ENCODE data around the gene OPN4. TPM values are rescaled to one million over a fixed set of nuclear protein-coding genes. Genes with fewer than 3 reads are reported as not detected.
A peak's percentile ranks its signal among the peaks of the same experiment; 100 is the strongest.

The OPN4 gene
- total RNA-seq, 1 donor from 2014 or later, result not detected

GRCh38 chr10:86692664-86693063, 38.3 kb downstream of the OPN4 start:
- no peak for DNase-seq (ENCODE audit: low spot score)
- no peak for TF ChIP-seq CTCF (IDR thresholded peaks at IDR 0.05)
- no peak overlapping the region for H3K4me3 Mint-ChIP-seq (ENCODE audit: unreplicated experiment)
- H3K4me1 Mint-ChIP-seq (ENCODE audit: low read depth), result peaks cover 39% of the 10 kb centered on the region
- no peak overlapping the region for H3K27ac Mint-ChIP-seq (ENCODE audit: unreplicated experiment)
- H3K27me3 Mint-ChIP-seq (ENCODE audit: low read depth), result no peaks in the 10 kb centered on the region
- H3K9me3 Mint-ChIP-seq (ENCODE audit: low read depth), result no peaks in the 10 kb centered on the region
- no peaks in the 10 kb centered on the region for H3K36me3 Mint-ChIP-seq (ENCODE audit: low read depth)

- no peak for DNase-seq (ENCODE audit: low spot score)
- no peak for TF ChIP-seq CTCF (IDR thresholded peaks at IDR 0.05)
- H3K36me3 Mint-ChIP-seq (ENCODE audit: low read depth), result peaks cover 2% of the 10 kb centered on the region
- no peak overlapping the region for H3K27ac Mint-ChIP-seq (ENCODE audit: unreplicated experiment)
- no peaks in the 10 kb centered on the region for H3K27me3 Mint-ChIP-seq (ENCODE audit: low read depth)
- H3K4me3 Mint-ChIP-seq (ENCODE audit: unreplicated experiment), result no peak overlapping the region
- H3K9me3 Mint-ChIP-seq (ENCODE audit: low read depth), result no peaks in the 10 kb centered on the region
- peaks cover 33% of the 10 kb centered on the region for H3K4me1 Mint-ChIP-seq (ENCODE audit: low read depth)
These were observed 38.9 kb downstream of the OPN4 start for GRCh38 chr10:86693275-86693674.

GRCh38 chr10:86693721-86694369, 39.5 kb downstream of the OPN4 start:
- Mint-ChIP-seq H3K27ac (ENCODE audit: unreplicated experiment) (no peak overlapping the region), H3K36me3 (ENCODE audit: low read depth) (peaks cover 2% of the 10 kb centered on the region), H3K4me1 (ENCODE audit: low read depth) (peaks cover 27% of the 10 kb centered on the region), H3K9me3 (ENCODE audit: low read depth) (no peaks in the 10 kb centered on the region), H3K4me3 (ENCODE audit: unreplicated experiment) (no peak overlapping the region), H3K27me3 (ENCODE audit: low read depth) (no peaks in the 10 kb centered on the region)
- peak; percentile 82 for TF ChIP-seq CTCF (IDR thresholded peaks at IDR 0.05)
- no peak for DNase-seq (ENCODE audit: low spot score)

- peaks cover 5% of the 10 kb centered on the region for H3K36me3 Mint-ChIP-seq (ENCODE audit: low read depth)
- DNase-seq (ENCODE audit: low spot score), result peak; percentile 59
- no peak for TF ChIP-seq CTCF (IDR thresholded peaks at IDR 0.05)
- H3K9me3 Mint-ChIP-seq (ENCODE audit: low read depth), result no peaks in the 10 kb centered on the region
- peaks cover 7% of the 10 kb centered on the region for H3K4me1 Mint-ChIP-seq (ENCODE audit: low read depth)
- no peak overlapping the region for H3K4me3 Mint-ChIP-seq (ENCODE audit: unreplicated experiment)
- no peak overlapping the region for H3K27ac Mint-ChIP-seq (ENCODE audit: unreplicated experiment)
- H3K27me3 Mint-ChIP-seq (ENCODE audit: low read depth), result no peaks in the 10 kb centered on the region
These were observed 44.0 kb downstream of the OPN4 start for GRCh38 chr10:86698207-86698940.

GRCh38 chr10:86699125-86699524, 44.8 kb downstream of the OPN4 start:
- Mint-ChIP-seq H3K27ac (ENCODE audit: unreplicated experiment) (no peak overlapping the region), H3K4me3 (ENCODE audit: unreplicated experiment) (no peak overlapping the region), H3K4me1 (ENCODE audit: low read depth) (no peaks in the 10 kb centered on the region), H3K36me3 (ENCODE audit: low read depth) (peaks cover 5% of the 10 kb centered on the region), H3K9me3 (ENCODE audit: low read depth) (no peaks in the 10 kb centered on the region), H3K27me3 (ENCODE audit: low read depth) (no peaks in the 10 kb centered on the region)
- no peak for DNase-seq (ENCODE audit: low spot score)
- TF ChIP-seq CTCF (IDR thresholded peaks at IDR 0.05), result no peak
